ENCODE data around the gene TCF15. TPM values are rescaled to one million over a fixed set of nuclear protein-coding genes. Genes with fewer than 3 reads are reported as not detected.

The TCF15 gene
- total RNA-seq, 1 donor from 2014 or later: not detected

DNA sequence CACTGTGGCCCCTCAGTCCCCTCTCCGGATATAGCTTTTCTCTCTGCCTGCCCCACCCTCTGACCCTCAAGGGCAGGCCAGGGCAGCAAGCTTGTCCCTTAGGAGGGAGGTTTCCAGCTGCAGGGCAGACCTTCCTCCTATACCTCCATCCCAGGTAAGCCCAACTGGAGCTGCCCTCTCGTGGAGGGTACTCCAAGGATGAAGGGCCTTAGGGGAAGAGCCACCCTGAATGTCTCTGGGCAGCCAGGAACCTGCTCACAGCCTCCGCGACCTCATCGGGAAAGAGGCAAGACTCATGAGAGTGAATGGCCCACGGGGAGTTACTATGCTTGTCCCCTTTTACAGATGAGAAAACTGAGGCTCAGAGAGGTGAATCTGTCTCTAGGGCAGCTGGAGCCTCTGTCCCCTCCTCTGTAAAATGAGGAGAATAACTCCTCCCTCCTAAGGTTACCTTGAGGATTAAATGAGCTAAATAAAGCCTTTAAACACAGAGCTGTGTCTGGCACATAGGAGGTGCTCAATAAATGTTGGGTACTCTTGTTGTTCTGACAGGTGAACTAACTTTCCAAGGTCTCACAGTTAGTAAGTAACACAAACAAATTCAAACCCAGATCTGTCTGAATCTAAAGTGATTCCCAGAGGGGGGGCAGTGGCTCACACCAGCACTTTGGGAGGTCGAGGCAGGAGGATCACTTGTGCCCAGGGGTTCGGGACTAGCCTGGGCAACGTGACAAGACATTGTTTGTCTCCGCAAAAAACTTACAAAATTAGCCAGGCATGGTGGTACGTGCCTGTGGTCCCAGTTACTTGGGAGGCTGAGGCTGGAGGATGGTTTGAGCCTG lies 30.8 kb upstream of the TCF15 start:
- Histone ChIP-seq H4K20me1 (ENCODE audit: insufficient read depth, low read length) (peaks cover 8% of the 10 kb centered on the region), H3K27me3 (ENCODE audit: insufficient read depth, low read length) (peaks cover 2% of the 10 kb centered on the region), H3K9me3 (ENCODE audit: insufficient read depth, low read depth, low read length) (no peaks in the 10 kb centered on the region), H2AFZ (ENCODE audit: low read depth, low read length) (no peak overlapping the region), H3K4me3 (ENCODE audit: insufficient read depth, low read depth, low read length) (no peak overlapping the region), H3K27ac (ENCODE audit: low read depth, low read length) (no peak overlapping the region), H3K79me2 (ENCODE audit: insufficient read depth, low read length) (no peaks in the 10 kb centered on the region), H3K4me1 (ENCODE audit: insufficient read depth, low read length) (no peaks in the 10 kb centered on the region), H3K36me3 (ENCODE audit: insufficient read depth, low read length) (no peaks in the 10 kb centered on the region), H3K4me2 (ENCODE audit: low read length) (no peak overlapping the region), H3K9ac (ENCODE audit: low read length) (no peak overlapping the region)
- Mint-ChIP-seq H3K27me3 (ENCODE audit: low read depth, unreplicated experiment) (peaks cover 25% of the 10 kb centered on the region), H3K4me1 (ENCODE audit: low read depth, unreplicated experiment) (no peaks in the 10 kb centered on the region), H3K9me3 (ENCODE audit: unreplicated experiment) (peaks cover 3% of the 10 kb centered on the region), H3K4me3 (ENCODE audit: unreplicated experiment) (no peak overlapping the region), H3K36me3 (ENCODE audit: low read depth, unreplicated experiment) (peaks cover 1% of the 10 kb centered on the region), H3K27ac (ENCODE audit: unreplicated experiment) (no peak overlapping the region)
- FAIRE-seq (no peak), DNase-seq (ENCODE audit: low read depth) (no peak)
- TF ChIP-seq, protein P1, sequence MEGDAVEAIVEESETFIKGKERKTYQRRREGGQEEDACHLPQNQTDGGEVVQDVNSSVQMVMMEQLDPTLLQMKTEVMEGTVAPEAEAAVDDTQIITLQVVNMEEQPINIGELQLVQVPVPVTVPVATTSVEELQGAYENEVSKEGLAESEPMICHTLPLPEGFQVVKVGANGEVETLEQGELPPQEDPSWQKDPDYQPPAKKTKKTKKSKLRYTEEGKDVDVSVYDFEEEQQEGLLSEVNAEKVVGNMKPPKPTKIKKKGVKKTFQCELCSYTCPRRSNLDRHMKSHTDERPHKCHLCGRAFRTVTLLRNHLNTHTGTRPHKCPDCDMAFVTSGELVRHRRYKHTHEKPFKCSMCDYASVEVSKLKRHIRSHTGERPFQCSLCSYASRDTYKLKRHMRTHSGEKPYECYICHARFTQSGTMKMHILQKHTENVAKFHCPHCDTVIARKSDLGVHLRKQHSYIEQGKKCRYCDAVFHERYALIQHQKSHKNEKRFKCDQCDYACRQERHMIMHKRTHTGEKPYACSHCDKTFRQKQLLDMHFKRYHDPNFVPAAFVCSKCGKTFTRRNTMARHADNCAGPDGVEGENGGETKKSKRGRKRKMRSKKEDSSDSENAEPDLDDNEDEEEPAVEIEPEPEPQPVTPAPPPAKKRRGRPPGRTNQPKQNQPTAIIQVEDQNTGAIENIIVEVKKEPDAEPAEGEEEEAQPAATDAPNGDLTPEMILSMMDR (IDR thresholded peaks at IDR 0.05; ENCODE audit: insufficient read depth, low read depth, low read length): no peak
- no peak for TF ChIP-seq EZH2 (IDR thresholded peaks at IDR 0.05; ENCODE audit: insufficient read depth, low read length)

DNA sequence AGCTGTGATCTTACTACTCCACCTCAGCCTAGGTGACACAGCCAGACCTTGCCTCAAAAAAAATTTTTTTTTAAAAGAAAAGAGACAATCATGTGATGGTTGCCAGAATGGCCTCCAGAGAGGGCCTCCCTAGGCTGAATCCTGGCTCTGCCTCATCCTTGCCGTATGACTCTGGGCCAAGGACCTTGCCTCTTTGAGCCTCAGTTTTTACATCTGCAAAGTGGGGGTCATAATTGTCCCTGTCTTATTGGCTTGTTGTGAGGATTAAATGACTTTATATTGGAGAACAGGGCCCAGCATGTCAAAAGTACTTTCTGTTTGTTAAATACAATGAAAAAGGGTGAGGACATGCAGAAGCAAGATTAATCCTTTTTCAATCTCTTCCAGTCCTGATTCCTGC lies 28.5 kb upstream of the TCF15 start:
- Mint-ChIP-seq H3K27ac (ENCODE audit: unreplicated experiment) (no peak overlapping the region), H3K36me3 (ENCODE audit: low read depth, unreplicated experiment) (peaks cover 1% of the 10 kb centered on the region), H3K27me3 (ENCODE audit: low read depth, unreplicated experiment) (peaks cover 44% of the 10 kb centered on the region), H3K4me3 (ENCODE audit: unreplicated experiment) (no peak overlapping the region), H3K4me1 (ENCODE audit: low read depth, unreplicated experiment) (no peaks in the 10 kb centered on the region), H3K9me3 (ENCODE audit: unreplicated experiment) (peaks cover 3% of the 10 kb centered on the region)
- Histone ChIP-seq H4K20me1 (ENCODE audit: insufficient read depth, low read length) (no peaks in the 10 kb centered on the region), H3K4me2 (ENCODE audit: low read length) (no peak overlapping the region), H3K27ac (ENCODE audit: low read depth, low read length) (no peak overlapping the region), H3K4me3 (ENCODE audit: insufficient read depth, low read depth, low read length) (no peak overlapping the region), H2AFZ (ENCODE audit: low read depth, low read length) (no peak overlapping the region), H3K36me3 (ENCODE audit: insufficient read depth, low read length) (no peaks in the 10 kb centered on the region), H3K27me3 (ENCODE audit: insufficient read depth, low read length) (peaks cover 4% of the 10 kb centered on the region), H3K9me3 (ENCODE audit: insufficient read depth, low read depth, low read length) (no peaks in the 10 kb centered on the region), H3K4me1 (ENCODE audit: insufficient read depth, low read length) (no peaks in the 10 kb centered on the region), H3K9ac (ENCODE audit: low read length) (no peak overlapping the region), H3K79me2 (ENCODE audit: insufficient read depth, low read length) (no peaks in the 10 kb centered on the region)
- DNase-seq (ENCODE audit: low read depth) (no peak), FAIRE-seq (no peak)
- TF ChIP-seq, protein P1 (IDR thresholded peaks at IDR 0.05; ENCODE audit: insufficient read depth, low read depth, low read length): no peak
- no peak for TF ChIP-seq EZH2 (IDR thresholded peaks at IDR 0.05; ENCODE audit: insufficient read depth, low read length)

DNA sequence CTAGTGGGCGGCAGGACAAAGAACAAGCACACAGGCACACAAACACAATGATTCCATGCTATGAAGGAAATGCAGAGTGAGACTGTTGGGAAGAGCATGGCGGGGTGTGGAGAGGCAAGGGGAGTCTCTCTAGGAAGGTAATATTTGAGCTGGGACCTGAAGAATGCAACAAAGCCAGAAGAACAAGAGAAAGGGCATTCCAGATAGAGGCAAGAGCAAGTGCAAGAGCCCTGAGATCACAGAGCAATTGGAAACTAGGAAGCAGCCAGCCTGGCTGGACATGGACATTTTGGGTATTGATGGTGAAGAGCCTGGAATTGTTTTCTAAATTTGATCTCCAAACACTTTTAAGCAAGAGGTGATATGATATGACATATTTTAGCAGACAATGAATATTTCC lies 27.4 kb upstream of the TCF15 start:
- Histone ChIP-seq H3K4me2 (ENCODE audit: low read length) (no peak overlapping the region), H3K27me3 (ENCODE audit: insufficient read depth, low read length) (peaks cover 4% of the 10 kb centered on the region), H3K27ac (ENCODE audit: low read depth, low read length) (no peak overlapping the region), H2AFZ (ENCODE audit: low read depth, low read length) (no peak overlapping the region), H3K79me2 (ENCODE audit: insufficient read depth, low read length) (no peaks in the 10 kb centered on the region), H3K4me3 (ENCODE audit: insufficient read depth, low read depth, low read length) (no peak overlapping the region), H3K4me1 (ENCODE audit: insufficient read depth, low read length) (no peaks in the 10 kb centered on the region), H3K9ac (ENCODE audit: low read length) (no peak overlapping the region), H3K36me3 (ENCODE audit: insufficient read depth, low read length) (no peaks in the 10 kb centered on the region), H3K9me3 (ENCODE audit: insufficient read depth, low read depth, low read length) (no peaks in the 10 kb centered on the region), H4K20me1 (ENCODE audit: insufficient read depth, low read length) (no peaks in the 10 kb centered on the region)
- TF ChIP-seq EZH2 (IDR thresholded peaks at IDR 0.05; ENCODE audit: insufficient read depth, low read length): no peak
- TF ChIP-seq, protein P1 (IDR thresholded peaks at IDR 0.05; ENCODE audit: insufficient read depth, low read depth, low read length): no peak
- no peak overlapping the region for H3K4me3 Mint-ChIP-seq (ENCODE audit: unreplicated experiment)
- FAIRE-seq (no peak), DNase-seq (ENCODE audit: low read depth) (no peak)
- H3K27ac Mint-ChIP-seq (ENCODE audit: unreplicated experiment): no peak overlapping the region
- H3K36me3 Mint-ChIP-seq (ENCODE audit: low read depth, unreplicated experiment): no peaks in the 10 kb centered on the region
- no peaks in the 10 kb centered on the region for H3K4me1 Mint-ChIP-seq (ENCODE audit: low read depth, unreplicated experiment)
- peaks cover 49% of the 10 kb centered on the region for H3K27me3 Mint-ChIP-seq (ENCODE audit: low read depth, unreplicated experiment)
- peaks cover 3% of the 10 kb centered on the region for H3K9me3 Mint-ChIP-seq (ENCODE audit: unreplicated experiment)

All from astrocyte (in vitro differentiated cells and primary cell).